H9 (cell line): Measurements from ENCODE around the gene SMTN. TPM values are rescaled to one million over a fixed set of nuclear protein-coding genes. Genes with fewer than 3 reads are reported as not detected.

Experiments used
- DNase-seq: peaks from one replicate; pipeline ENCODE4 v3.0.0-alpha.2; 2017
- H2AFZ ChIP-seq: one replicate; pipeline ENCODE4 v1.6.1; 2013; ENCODE audit warnings: mild to moderate bottlenecking, low read length, control low read depth, moderate library complexity
- H2AK5ac ChIP-seq: 2 replicates; pipeline ENCODE4 v1.6.1; 2013; ENCODE audit warnings: low read length, control low read depth, mixed read lengths; ENCODE audit not compliant: insufficient read length
- H2BK120ac ChIP-seq: one replicate; pipeline ENCODE4 v1.6.1; 2013; ENCODE audit warnings: low read depth, mild to moderate bottlenecking, low read length, control low read depth, inconsistent platforms; ENCODE audit not compliant: poor library complexity, severe bottlenecking
- H2BK12ac ChIP-seq: 2 replicates; pipeline ENCODE4 v1.6.1; 2013; ENCODE audit warnings: low read length, control low read depth, mixed read lengths, low read depth; ENCODE audit not compliant: insufficient read length
- H2BK15ac ChIP-seq: 2 replicates; pipeline ENCODE4 v1.6.1; 2013; ENCODE audit warnings: low read depth, low read length, control low read depth
- H2BK20ac ChIP-seq: one replicate; pipeline ENCODE4 v1.6.1; 2013; ENCODE audit warnings: low read depth, mild to moderate bottlenecking, low read length, control low read depth, inconsistent platforms; ENCODE audit not compliant: poor library complexity, severe bottlenecking
- H2BK5ac ChIP-seq: 2 replicates; pipeline ENCODE4 v1.6.1; 2013; ENCODE audit warnings: low read length, control low read depth, mixed read lengths; ENCODE audit not compliant: insufficient read length
- H3K14ac ChIP-seq: 2 replicates; pipeline ENCODE4 v1.6.1; 2013; ENCODE audit warnings: low read length, control low read depth; ENCODE audit not compliant: insufficient read depth
- H3K18ac ChIP-seq: 2 replicates; pipeline ENCODE4 v1.6.1; 2013; ENCODE audit warnings: low read depth, mild to moderate bottlenecking, mixed read lengths, low read length, control low read depth; ENCODE audit not compliant: insufficient read length
- H3K23ac ChIP-seq: 2 replicates; pipeline ENCODE4 v1.6.1; 2013; ENCODE audit warnings: low read length, control low read depth, mixed read lengths, low read depth; ENCODE audit not compliant: insufficient read length
- H3K23me2 ChIP-seq: 2 replicates; pipeline ENCODE4 v1.6.1; 2013; ENCODE audit warnings: low read depth, mild to moderate bottlenecking, mixed read lengths, low read length, control low read depth; ENCODE audit not compliant: insufficient read length, poor library complexity, severe bottlenecking
- H3K27ac ChIP-seq: 2 replicates; pipeline ENCODE4 v1.5.1; 2013; ENCODE audit warnings: low read length, control low read depth, mixed read lengths, low read depth; ENCODE audit not compliant: insufficient read length
- H3K27me3 ChIP-seq: 2 replicates; pipeline ENCODE4 v1.6.1; 2013; ENCODE audit warnings: low read length, control low read depth, inconsistent platforms; ENCODE audit not compliant: insufficient read depth
- H3K4ac ChIP-seq: 2 replicates; pipeline ENCODE4 v1.6.1; 2013; ENCODE audit warnings: low read depth, mild to moderate bottlenecking, control low read depth, inconsistent platforms, low read length, moderate library complexity
- H3K4me1 ChIP-seq: 2 replicates; pipeline ENCODE4 v1.6.1; 2013; ENCODE audit warnings: low read length, control low read depth, inconsistent platforms; ENCODE audit not compliant: insufficient read depth
- H3K4me2 ChIP-seq: 2 replicates; pipeline ENCODE4 v1.6.1; 2013; ENCODE audit warnings: low read length, control low read depth, mixed read lengths; ENCODE audit not compliant: insufficient read length, insufficient read depth
- H3K56ac ChIP-seq: 2 replicates; pipeline ENCODE4 v1.6.1; 2013; ENCODE audit warnings: low read depth, mild to moderate bottlenecking, mixed read lengths, low read length, control low read depth; ENCODE audit not compliant: insufficient read length
- H3K79me1 ChIP-seq: 2 replicates; pipeline ENCODE4 v1.6.1; 2013; ENCODE audit warnings: low read depth, mild to moderate bottlenecking, moderate library complexity, low read length, control low read depth, inconsistent platforms; ENCODE audit not compliant: insufficient read depth, poor library complexity, severe bottlenecking
- H3K79me2 ChIP-seq: 2 replicates; pipeline ENCODE4 v1.6.1; 2013; ENCODE audit warnings: low read length, control low read depth, inconsistent platforms; ENCODE audit not compliant: insufficient read depth
- H3K9ac ChIP-seq: 2 replicates; pipeline ENCODE4 v1.6.1; 2013; ENCODE audit warnings: low read length, control low read depth, mixed read lengths; ENCODE audit not compliant: insufficient read length; ENCODE audit errors: extremely low read depth
- H3K9me3 ChIP-seq: one replicate; pipeline ENCODE4 v1.6.1; 2013; ENCODE audit warnings: low read depth, low read length, inconsistent platforms; ENCODE audit not compliant: control insufficient read depth
- H3T11ph ChIP-seq: one replicate; pipeline ENCODE4 v1.6.1; 2013; ENCODE audit warnings: mild to moderate bottlenecking, low read length, control low read depth, inconsistent platforms
- H4K20me1 ChIP-seq: one replicate; pipeline ENCODE4 v1.6.1; 2013; ENCODE audit not compliant: control insufficient read depth, insufficient read length, insufficient read depth
- H4K5ac ChIP-seq: 2 replicates; pipeline ENCODE4 v1.6.1; 2013; ENCODE audit warnings: low read depth, mild to moderate bottlenecking, mixed read lengths, low read length, control low read depth; ENCODE audit not compliant: insufficient read length
- H4K8ac ChIP-seq: replicated peaks from 2 replicates; pipeline ENCODE4 v1.6.1; 2013; ENCODE audit warnings: low read length, control low read depth, mixed read lengths, low read depth; ENCODE audit not compliant: insufficient read length
- H4K91ac ChIP-seq: 2 replicates; pipeline ENCODE4 v1.6.1; 2013; ENCODE audit warnings: low read depth, mild to moderate bottlenecking, moderate library complexity, mixed read lengths, low read length, control low read depth; ENCODE audit not compliant: insufficient read length
- H3K27ac Mint-ChIP-seq, 3 experiments: 2 replicates in 2 of 3; 3 replicates in 1 of 3; pipeline ENCODE4 v1.8.0; 2020 to 2021; ENCODE audit warnings: mixed read lengths in 3 of 3, mild to moderate bottlenecking in 1 of 3, moderate library complexity in 1 of 3
- H3K27me3 Mint-ChIP-seq: 2 replicates; pipeline ENCODE4 v1.8.0; 2021; ENCODE audit warnings: low read depth, mild to moderate bottlenecking, moderate library complexity, mixed read lengths
- H3K36me3 Mint-ChIP-seq, 3 experiments: 2 replicates in 2 of 3; 3 replicates in 1 of 3; pipeline ENCODE4 v1.8.0; 2020 to 2021; ENCODE audit warnings: low read depth in 3 of 3, mixed read lengths in 3 of 3; ENCODE audit not compliant: insufficient read depth in 1 of 3
- H3K4me1 Mint-ChIP-seq, 2 experiments: 2 replicates each; pipeline ENCODE4 v1.8.0; 2020; ENCODE audit warnings: mixed read lengths in 2 of 2
- H3K4me3 Mint-ChIP-seq, 2 experiments: 2 replicates in 1 of 2; 3 replicates in 1 of 2; pipeline ENCODE4 v1.8.0; 2020 to 2021; ENCODE audit warnings: mild to moderate bottlenecking in 2 of 2, mixed read lengths in 2 of 2, moderate library complexity in 1 of 2
- H3K9me3 Mint-ChIP-seq, 2 experiments: 2 replicates in 1 of 2; 3 replicates in 1 of 2; pipeline ENCODE4 v1.8.0; 2020; ENCODE audit warnings: mild to moderate bottlenecking in 2 of 2, mixed read lengths in 2 of 2, moderate library complexity in 1 of 2
- CTCF ChIP-seq: fragments of 200-600 bp; sonication (generic); conservative IDR thresholded peaks from 3 replicates; pipeline ENCODE4 v1.8.0; 2021; ENCODE audit warnings: antibody characterized with exemption, mild to moderate bottlenecking
- WGBS: extraction: QIAGEN DNeasy Blood & Tissue Kit; methylation state at CpG from one replicate; pipeline ENCODE4 v1.1.7; 2013; ENCODE audit warnings: missing lambda C conversion rate, low lambda C conversion rate, mixed read lengths; ENCODE audit not compliant: insufficient read length; ENCODE audit errors: extremely low coverage; 5-methylcytosine and 5-hydroxymethylcytosine counted together
- total RNA-seq: library from RNA; stranded (reverse); gene quantifications from 2 replicates; pipeline ENCODE4 v1.2.1, GENCODE V29; 2021

The SMTN gene
- total RNA-seq, 1 experiment from 2014 or later: 23.4 TPM

- Histone ChIP-seq H3K23ac (no peak overlapping the region), H4K8ac (no peak overlapping the region), H3K27me3 (peaks cover 12% of the 10 kb centered on the region; the same call in 1 of the 2 replicates), H2BK12ac (no peak overlapping the region), H3K4ac (no peak overlapping the region), H4K91ac (no peak overlapping the region), H2BK5ac (no peak overlapping the region), H3T11ph (no peak overlapping the region), H3K4me1 (no peaks in the 10 kb centered on the region), H2BK15ac (no peak overlapping the region), H3K4me2 (peak overlapping the region; percentile 0), H3K18ac (no peak overlapping the region), H2BK20ac (no peak overlapping the region), H2AK5ac (no peak overlapping the region), H3K14ac (no peak overlapping the region), H3K27ac (no peak overlapping the region), H3K9me3 (no peaks in the 10 kb centered on the region), H3K79me2 (no peaks in the 10 kb centered on the region), H4K20me1 (no peaks in the 10 kb centered on the region), H4K5ac (no peak overlapping the region), H3K9ac (no peak overlapping the region), H2BK120ac (no peak overlapping the region), H2AFZ (no peak overlapping the region), H3K23me2 (peaks cover 8% of the 10 kb centered on the region), H3K79me1 (no peaks in the 10 kb centered on the region), H3K56ac (no peak overlapping the region)
- Mint-ChIP-seq H3K4me3 (peak overlapping the region in 1 of 2 experiments; percentile 64; a peak in 3 of 5 replicates), H3K27ac (no peak overlapping the region), H3K27me3 (peaks cover 27% of the 10 kb centered on the region), H3K36me3 (peaks cover 0 to 1% (median 0%) of the 10 kb centered on the region in 3 experiments; a peak in 2 of 7 replicates), H3K9me3 (0 out of 5 replicates have a peak, but pooled peaks cover 0 to 2% of the 10 kb centered on the region in 2 experiments), H3K4me1 (peaks cover 12 to 30% of the 10 kb centered on the region in 2 experiments)
- TF ChIP-seq CTCF: no peak
- WGBS: no CpG with 5 or more reads among the region's 11 CpGs
- DNase-seq: no peak
These were observed 24.3 kb downstream of the SMTN start for GRCh38 chr22:31105282-31105929.
